ENCODE data around the gene RDH5.

Gene RDH5

DNA sequence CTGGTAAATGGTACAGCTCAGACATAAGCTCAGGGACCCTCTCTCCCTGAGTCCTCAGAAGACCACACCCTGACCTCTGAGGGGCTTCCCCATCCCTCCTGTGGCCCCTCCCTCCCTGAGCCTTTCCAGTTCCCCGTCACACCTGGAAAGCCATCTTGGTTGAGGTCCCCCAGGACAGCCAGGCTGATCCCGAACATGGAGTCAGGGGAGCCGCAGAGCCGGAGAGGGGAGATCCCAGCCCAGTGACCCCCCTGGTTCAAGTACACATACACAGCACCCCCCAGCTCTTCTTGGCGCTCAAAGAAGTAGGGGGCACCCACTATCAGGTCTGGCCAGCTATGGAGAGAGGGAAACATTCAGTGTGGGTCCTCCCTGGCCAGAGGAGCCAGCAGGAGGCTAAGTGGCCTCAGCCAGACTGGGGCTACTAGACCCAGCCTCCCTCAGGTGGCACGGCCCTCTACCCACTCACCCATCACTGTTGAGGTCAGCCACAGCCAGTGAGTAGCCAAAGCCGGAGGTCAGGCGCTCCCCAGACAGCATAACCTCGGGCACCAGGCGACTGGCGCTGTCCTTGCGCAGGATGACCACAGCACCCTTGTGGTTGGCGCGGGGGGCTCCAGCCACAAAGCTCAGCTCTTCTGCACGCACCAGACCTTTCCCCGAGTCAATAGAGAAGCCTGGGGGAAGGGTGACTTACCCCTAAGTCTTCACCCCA lies 21.8 kb upstream of the RDH5 start:
- no peak for DNase-seq (ENCODE audit: extremely low spot score)
- POLR2A ChIA-PET, result no interaction called here
- TF ChIP-seq, protein P1, sequence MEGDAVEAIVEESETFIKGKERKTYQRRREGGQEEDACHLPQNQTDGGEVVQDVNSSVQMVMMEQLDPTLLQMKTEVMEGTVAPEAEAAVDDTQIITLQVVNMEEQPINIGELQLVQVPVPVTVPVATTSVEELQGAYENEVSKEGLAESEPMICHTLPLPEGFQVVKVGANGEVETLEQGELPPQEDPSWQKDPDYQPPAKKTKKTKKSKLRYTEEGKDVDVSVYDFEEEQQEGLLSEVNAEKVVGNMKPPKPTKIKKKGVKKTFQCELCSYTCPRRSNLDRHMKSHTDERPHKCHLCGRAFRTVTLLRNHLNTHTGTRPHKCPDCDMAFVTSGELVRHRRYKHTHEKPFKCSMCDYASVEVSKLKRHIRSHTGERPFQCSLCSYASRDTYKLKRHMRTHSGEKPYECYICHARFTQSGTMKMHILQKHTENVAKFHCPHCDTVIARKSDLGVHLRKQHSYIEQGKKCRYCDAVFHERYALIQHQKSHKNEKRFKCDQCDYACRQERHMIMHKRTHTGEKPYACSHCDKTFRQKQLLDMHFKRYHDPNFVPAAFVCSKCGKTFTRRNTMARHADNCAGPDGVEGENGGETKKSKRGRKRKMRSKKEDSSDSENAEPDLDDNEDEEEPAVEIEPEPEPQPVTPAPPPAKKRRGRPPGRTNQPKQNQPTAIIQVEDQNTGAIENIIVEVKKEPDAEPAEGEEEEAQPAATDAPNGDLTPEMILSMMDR (IDR thresholded peaks at IDR 0.05; ENCODE audit: control extremely low read depth, extremely low read depth, low read depth, missing control alignments), result no peak
- CTCF ChIA-PET, result interaction anchor here (0.9 to 2.0 kb wide), 3 partner anchors 17 to 52 kb away, joined by 3 to 5 read pairs (median 3); a partner anchor contains a TSS

DNA sequence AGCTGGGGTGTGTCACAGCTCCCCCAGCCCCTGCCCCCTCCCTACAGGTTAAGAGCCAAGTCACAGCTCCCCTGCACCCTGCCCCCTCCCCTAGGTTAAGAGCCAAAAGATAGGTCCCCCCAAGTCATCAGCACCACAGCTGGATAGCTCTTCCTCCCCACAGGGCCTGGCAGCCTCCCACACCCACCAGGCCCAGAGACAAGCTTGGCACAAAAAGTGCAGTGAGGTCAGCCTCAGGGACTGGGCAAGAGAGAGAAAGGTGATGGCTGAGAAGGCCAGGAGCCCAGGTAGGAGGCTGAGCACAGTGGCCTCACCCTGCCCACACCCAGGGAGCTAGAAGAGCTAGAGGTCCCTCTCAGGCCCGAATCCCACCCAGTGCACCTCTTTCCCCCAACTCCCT lies 21.2 kb upstream of the RDH5 start:
- ChIA-PET CTCF (interaction anchor here (0.9 to 2.0 kb wide), 3 partner anchors 17 to 53 kb away, joined by 3 to 5 read pairs (median 3); a partner anchor contains a TSS), POLR2A (no interaction called here)
- DNase-seq (ENCODE audit: extremely low spot score), result no peak
- TF ChIP-seq, protein P1 (IDR thresholded peaks at IDR 0.05; ENCODE audit: control extremely low read depth, extremely low read depth, low read depth, missing control alignments), result no peak

DNA sequence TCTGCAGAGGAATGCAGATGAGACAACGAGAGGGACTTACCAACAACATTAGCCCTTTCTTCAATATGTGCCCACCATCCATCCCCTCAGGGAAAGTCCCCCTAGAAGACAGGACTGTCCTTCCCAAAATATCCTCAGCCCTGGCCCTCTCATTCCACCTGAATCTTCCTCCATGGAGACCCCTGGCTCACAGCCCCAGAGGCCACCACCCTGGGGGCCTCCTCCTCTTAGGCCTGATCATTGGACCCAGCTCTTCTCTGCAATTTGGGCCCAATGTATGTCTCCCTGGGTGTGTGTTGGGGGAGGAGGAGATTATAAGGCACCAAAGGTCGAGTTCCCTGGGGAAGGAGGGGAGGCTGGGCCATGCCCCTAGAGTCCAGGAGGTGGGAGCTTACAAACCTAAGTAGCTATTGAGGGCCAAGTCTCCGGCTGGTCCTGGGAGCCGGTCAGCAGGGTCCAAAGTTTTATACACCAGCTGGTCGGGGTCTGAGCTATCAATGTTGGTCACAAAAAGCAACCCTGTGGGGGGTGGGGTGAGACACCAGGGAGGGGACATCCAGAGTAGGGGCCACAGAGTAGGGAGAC lies 20.6 kb upstream of the RDH5 start:
- ChIA-PET POLR2A (no interaction called here), CTCF (interaction anchor here (1.0 to 2.0 kb wide), 2 partner anchors 18 to 43 kb away, joined by 3 to 5 read pairs; a partner anchor contains a TSS)
- no peak for DNase-seq (ENCODE audit: extremely low spot score)
- TF ChIP-seq, protein P1 (IDR thresholded peaks at IDR 0.05; ENCODE audit: control extremely low read depth, extremely low read depth, low read depth, missing control alignments), result no peak

DNA sequence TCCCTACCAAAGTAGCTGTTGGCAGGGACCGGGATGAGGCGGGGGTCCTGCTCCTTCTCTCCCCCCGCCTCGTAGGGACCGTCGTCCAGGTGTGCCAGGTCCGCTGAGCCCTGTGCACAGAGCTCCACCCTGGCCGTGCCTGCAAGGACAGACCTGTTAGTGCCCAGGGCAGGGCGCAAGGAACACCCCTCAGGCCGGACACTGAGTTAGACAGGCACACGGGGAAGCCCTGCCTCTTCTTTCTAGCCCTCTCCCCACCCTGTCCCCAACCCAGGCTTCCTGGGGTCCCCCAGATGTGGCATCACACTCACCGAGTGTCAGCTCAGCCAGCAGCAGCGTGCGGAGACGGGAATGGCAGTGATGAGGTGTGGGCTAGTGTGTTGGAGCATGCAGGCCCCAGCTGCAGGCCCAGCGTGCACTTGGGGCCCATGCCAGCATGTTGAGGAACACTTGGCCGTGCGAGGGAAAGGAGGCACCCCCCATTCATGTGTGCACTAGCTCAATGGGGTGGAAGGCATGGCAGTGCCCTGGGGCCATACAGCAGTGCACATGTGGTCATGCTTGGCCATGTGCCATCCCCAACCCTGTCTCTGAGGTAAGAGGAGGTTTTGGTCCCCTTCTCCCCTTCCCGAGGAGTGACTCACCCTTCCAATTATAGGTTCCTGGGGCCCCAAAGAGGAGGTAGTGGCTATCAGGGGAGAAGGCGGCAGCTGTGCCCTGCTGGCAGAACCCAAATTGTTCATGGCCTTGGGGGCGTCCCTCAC lies 19.8 kb upstream of the RDH5 start:
- CTCF ChIA-PET, result no interaction called here
- POLR2A ChIA-PET, result no interaction called here

DNA sequence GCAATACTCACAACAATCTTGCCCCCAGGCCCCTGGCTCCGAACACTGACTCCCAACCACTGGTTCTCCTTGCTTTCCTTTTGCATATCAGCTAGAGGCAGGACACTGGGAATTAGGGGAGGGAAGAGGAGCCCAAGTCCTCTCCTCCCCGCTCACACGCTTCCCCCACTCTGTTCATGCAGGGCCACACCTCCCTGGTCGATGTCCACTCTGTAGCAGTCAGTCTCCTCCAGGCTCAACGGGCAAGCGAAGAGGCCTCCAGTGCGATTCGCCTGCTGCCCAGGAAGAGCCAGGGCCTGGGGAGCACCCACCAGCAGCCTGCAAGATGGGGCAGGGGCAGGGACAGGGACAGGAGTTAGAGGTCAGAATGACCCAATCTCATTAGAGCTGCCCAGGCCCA lies 17.3 kb upstream of the RDH5 start:
- POLR2A ChIA-PET, result no interaction called here
- CTCF ChIA-PET, result no interaction called here
- TF ChIP-seq, protein P1 (IDR thresholded peaks at IDR 0.05; ENCODE audit: control extremely low read depth, extremely low read depth, low read depth, missing control alignments), result no peak
- no peak for DNase-seq (ENCODE audit: extremely low spot score)

More for the DNA sequence above, 19.8 kb upstream of the RDH5 start:
- TF ChIP-seq, protein P1 (IDR thresholded peaks at IDR 0.05; ENCODE audit: control extremely low read depth, extremely low read depth, low read depth, missing control alignments), result no peak
- no peak for DNase-seq (ENCODE audit: extremely low spot score)

DNA sequence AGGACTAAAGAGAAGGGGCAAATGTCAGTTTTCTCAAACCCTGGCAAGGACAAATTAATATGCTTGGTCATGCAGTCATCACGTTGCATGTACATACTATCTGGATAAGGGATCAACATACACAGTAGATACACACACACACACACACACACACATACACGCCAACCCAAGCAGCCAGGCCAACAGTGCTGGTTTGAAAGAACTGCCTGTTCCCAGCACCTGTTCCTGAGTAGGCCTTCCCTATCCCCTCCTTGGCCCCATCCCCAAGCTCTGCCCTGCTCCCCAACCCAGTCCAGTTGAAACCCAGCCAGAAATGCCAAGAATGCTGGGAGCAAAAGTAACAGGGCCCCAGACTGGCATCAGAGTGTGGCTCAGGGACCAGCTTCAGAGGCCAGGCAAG lies 16.9 kb upstream of the RDH5 start:
- DNase-seq (ENCODE audit: extremely low spot score), result no peak

More for the DNA sequence above, 16.9 kb upstream of the RDH5 start:
- POLR2A ChIA-PET, result no interaction called here
- TF ChIP-seq, protein P1 (IDR thresholded peaks at IDR 0.05; ENCODE audit: control extremely low read depth, extremely low read depth, low read depth, missing control alignments), result no peak
- CTCF ChIA-PET, result no interaction called here
